Keratinocyte (primary cell): ENCODE measurements around the gene TEKT5. TPM values are rescaled to one million over a fixed set of nuclear protein-coding genes. Genes with fewer than 3 reads are reported as not detected.

Source experiments
- DNase-seq: peaks from one replicate; pipeline ENCODE4 v3.0.0-alpha.2; 2011; ENCODE audit warnings: low read depth, missing footprints, low spot score
- FAIRE-seq: peaks from 2 replicates; lab custom pipeline; 2011; peaks lifted over from hg19 to GRCh38; lab: Jason Lieb, UNC
- H2AFZ ChIP-seq: 2 replicates; pipeline ENCODE4 v1.6.0; 2012; ENCODE audit warnings: low read length, control low read depth, inconsistent platforms; ENCODE audit not compliant: control insufficient read depth
- H3K27ac ChIP-seq: 2 replicates; pipeline ENCODE4 v1.5.1; 2011; ENCODE audit warnings: low read length; ENCODE audit not compliant: control insufficient read depth, insufficient read depth
- H3K27me3 ChIP-seq: 3 replicates; pipeline ENCODE4 v1.6.0; 2011; ENCODE audit warnings: low read length; ENCODE audit not compliant: control insufficient read depth, insufficient read depth; ENCODE audit errors: extremely low read depth
- H3K36me3 ChIP-seq, 2 experiments: 2 replicates in 1 of 2; 3 replicates in 1 of 2; pipeline ENCODE4 v1.5.1; 2011; ENCODE audit warnings: low read length in 2 of 2, mild to moderate bottlenecking in 1 of 2; ENCODE audit not compliant: control insufficient read depth in 2 of 2, insufficient read depth in 2 of 2; ENCODE audit errors: extremely low read depth in 1 of 2
- H3K4me1 ChIP-seq: 3 replicates; pipeline ENCODE4 v1.5.1; 2011; ENCODE audit warnings: low read length; ENCODE audit not compliant: control insufficient read depth, insufficient read depth; ENCODE audit errors: extremely low read depth
- H3K4me2 ChIP-seq: 3 replicates; pipeline ENCODE4 v1.6.0; 2011; ENCODE audit warnings: low read depth, low read length; ENCODE audit not compliant: control insufficient read depth, insufficient read depth; ENCODE audit errors: extremely low read depth
- H3K4me3 ChIP-seq, 3 experiments: fragments of 200-600 bp in 1 of 3; sonication (generic) in 1 of 3; 2 replicates in 2 of 3; 3 replicates in 1 of 3; pipeline ENCODE4 v1.5.1; 2011 to 2016; ENCODE audit warnings: low read length in 3 of 3, mild to moderate bottlenecking in 3 of 3, control low read depth in 2 of 3, inconsistent platforms in 1 of 3, low read depth in 1 of 3, mixed read lengths in 1 of 3, mixed run types in 1 of 3, moderate library complexity in 1 of 3; ENCODE audit not compliant: control insufficient read depth in 2 of 3, insufficient read depth in 2 of 3; ENCODE audit errors: extremely low read depth in 1 of 3
- H3K79me2 ChIP-seq: 2 replicates; pipeline ENCODE4 v1.6.0; 2012; ENCODE audit warnings: low read length; ENCODE audit not compliant: control insufficient read depth, insufficient read depth
- H3K9ac ChIP-seq: 3 replicates; pipeline ENCODE4 v1.6.0; 2011; ENCODE audit warnings: low read length; ENCODE audit not compliant: control insufficient read depth, insufficient read depth; ENCODE audit errors: extremely low read depth
- H3K9me1 ChIP-seq: 3 replicates; pipeline ENCODE4 v1.6.0; 2011; ENCODE audit warnings: low read length; ENCODE audit not compliant: control insufficient read depth, insufficient read depth; ENCODE audit errors: extremely low read depth
- H3K9me3 ChIP-seq: 2 replicates; pipeline ENCODE4 v1.5.1; 2012; ENCODE audit warnings: low read depth, low read length; ENCODE audit not compliant: control insufficient read depth
- H4K20me1 ChIP-seq: 3 replicates; pipeline ENCODE4 v1.6.0; 2011; ENCODE audit warnings: low read length; ENCODE audit not compliant: control insufficient read depth, insufficient read depth; ENCODE audit errors: extremely low read depth
- CTCF ChIP-seq, 3 experiments: IDR thresholded peaks in 1 of 3; conservative IDR thresholded peaks in 1 of 3; optimal IDR thresholded peaks in 1 of 3; 2 replicates in 2 of 3; 3 replicates in 1 of 3; pipeline versions ENCODE3 to v1.5.1; 2011; ENCODE audit warnings: low read length in 3 of 3, mild to moderate bottlenecking in 3 of 3, moderate library complexity in 2 of 3, control low read depth in 1 of 3, inconsistent platforms in 1 of 3; ENCODE audit not compliant: insufficient read depth in 2 of 3; ENCODE audit errors: extremely low read depth in 1 of 3
- EZH2 ChIP-seq: IDR thresholded peaks from one replicate; pipeline ENCODE4 v1.6.1; 2012; ENCODE audit warnings: inconsistent platforms, mild to moderate bottlenecking, low read length, moderate library complexity
- dilution Hi-C: fragments of 300-500 bp; cut with MboI; formaldehyde crosslinking; loops from one replicate; pipeline ENCODE4 v1.7.0; 2020; ENCODE audit warnings: low sequenced_read_pairs; ENCODE audit not compliant: extremely low pct_ligation_motif_present
- polyA plus RNA-seq, 5 experiments: library from polyadenylated mRNA; depleted of rRNA in 3 of 5; stranded (reverse) in 3 of 5; stranded (forward) in 1 of 5; unstranded in 1 of 5; fragments of >200 nt; gene quantifications; 1 replicate in 1 of 5; 2 replicates in 3 of 5; 3 replicates in 1 of 5; pipeline versions ENCODE4 v1.2.1 to v1.2.3, GENCODE V29; 2011 to 2012; ENCODE audit warnings: missing spikeins in 2 of 5, low read depth in 1 of 5, low replicate concordance in 1 of 5

The TEKT5 gene
- polyA plus RNA-seq, 1 donor (not counting 4 experiments of a cell fraction or from before 2014, with no cell fraction given), result not detected

- Histone ChIP-seq H3K27me3 (no peaks in the 10 kb centered on the region), H3K4me3 (no peak overlapping the region), H4K20me1 (no peaks in the 10 kb centered on the region), H3K4me2 (no peak overlapping the region), H3K9me1 (no peaks in the 10 kb centered on the region), H3K9me3 (no peaks in the 10 kb centered on the region), H3K9ac (no peak overlapping the region), H3K79me2 (no peaks in the 10 kb centered on the region), H3K27ac (no peak overlapping the region), H3K36me3 (no peaks in the 10 kb centered on the region), H3K4me1 (peaks cover 7% of the 10 kb centered on the region), H2AFZ (no peak overlapping the region)
- DNase-seq (no peak), FAIRE-seq (no peak)
- dilution Hi-C loops, result no loop called here
- TF ChIP-seq EZH2 (no peak), CTCF (optimal IDR thresholded peaks at IDR 0.05 in 1 of 3, IDR thresholded peaks at IDR 0.05 in 1 of 3, conservative IDR thresholded peaks at IDR 0.05 in 1 of 3; ENCODE audit: extremely low read depth in 1 of 3, insufficient read depth in 2 of 3, low read length in 3 of 3) (no peak)
These were observed 46.9 kb downstream of the TEKT5 start for GRCh38 chr16:10647721-10648296.

GRCh38 chr16:10647264-10647720 lies 47.4 kb downstream of the TEKT5 start:
- H4K20me1 ChIP-seq, result no peaks in the 10 kb centered on the region
- no peak overlapping the region for H2AFZ ChIP-seq
- DNase-seq (no peak), FAIRE-seq (no peak)
- H3K4me3 ChIP-seq, result no peak overlapping the region
- H3K9ac ChIP-seq, result no peak overlapping the region
- no peak overlapping the region for H3K4me2 ChIP-seq
- dilution Hi-C loops, result no loop called here
- H3K79me2 ChIP-seq, result no peaks in the 10 kb centered on the region
- no peaks in the 10 kb centered on the region for H3K9me3 ChIP-seq
- TF ChIP-seq EZH2, result no peak
- TF ChIP-seq CTCF (optimal IDR thresholded peaks at IDR 0.05 in 1 of 3, IDR thresholded peaks at IDR 0.05 in 1 of 3, conservative IDR thresholded peaks at IDR 0.05 in 1 of 3; ENCODE audit: extremely low read depth in 1 of 3, insufficient read depth in 2 of 3, low read length in 3 of 3), result no peak
- no peaks in the 10 kb centered on the region for H3K36me3 ChIP-seq
- H3K27me3 ChIP-seq, result no peaks in the 10 kb centered on the region
- H3K9me1 ChIP-seq, result no peaks in the 10 kb centered on the region
- peaks cover 2% of the 10 kb centered on the region for H3K4me1 ChIP-seq
- no peak overlapping the region for H3K27ac ChIP-seq
